Caco-2 (cell line): Measurements from ENCODE around the gene KRT34. TPM values are rescaled to one million over a fixed set of nuclear protein-coding genes. Genes with fewer than 3 reads are reported as not detected.
"Not testable (repeated sequence)": the region's sequence is repeated elsewhere in the genome, so short reads cannot be mapped to it uniquely, and the experiment has no call there.

Experiments used
- BruUV-seq: library from RNA; stranded (reverse); fragments of 400-500 nt; replicated peaks from 2 replicates; lab custom pipeline; 2021; lab: Mats Ljungman, UMichigan
- CTCF ChIA-PET: fragments of 300-600 bp; sonication (Branson Sonifier 250); formaldehyde crosslinking; loops from one replicate; lab custom pipeline; 2022; ENCODE audit warnings: antibody characterized with exemption; lab: Charles Lee
- POLR2A ChIA-PET: fragments of 300-600 bp; sonication (Branson Sonifier 250); formaldehyde crosslinking; loops from one replicate; lab custom pipeline; 2022; ENCODE audit warnings: antibody characterized with exemption; lab: Charles Lee
- DNase-seq, 2 experiments: peaks; one replicate each; pipeline versions ENCODE4 v3.0.0 to v3.0.0-alpha.2; 2020 to 2022
- H3K27me3 ChIP-seq: replicated peaks from 2 replicates; pipeline ENCODE4 v1.6.0; 2011; ENCODE audit warnings: low read length; ENCODE audit not compliant: control insufficient read depth, insufficient read depth
- H3K36me3 ChIP-seq: 2 replicates; pipeline ENCODE4 v1.5.1; 2011; ENCODE audit warnings: low read length; ENCODE audit not compliant: control insufficient read depth, insufficient read depth
- H3K4me1 ChIP-seq: fragments of 250-450 bp; sonication (Bioruptor Pico); 2 replicates; pipeline ENCODE4 v1.5.1; 2020; ENCODE audit warnings: mild to moderate bottlenecking
- H3K4me3 ChIP-seq: 2 replicates; pipeline ENCODE4 v1.5.1; 2011; ENCODE audit warnings: low read depth, mild to moderate bottlenecking, control low read depth, low read length
- H3K9me3 ChIP-seq: fragments of 250-450 bp; sonication (Bioruptor Pico); 2 replicates; pipeline ENCODE4 v1.5.1; 2020; ENCODE audit warnings: mild to moderate bottlenecking, moderate library complexity
- H3K27ac Mint-ChIP-seq: one replicate; pipeline ENCODE4 v1.8.0; 2022; ENCODE audit warnings: mixed read lengths; ENCODE audit not compliant: unreplicated experiment
- H3K27me3 Mint-ChIP-seq: one replicate; pipeline ENCODE4 v1.8.0; 2022; ENCODE audit warnings: mixed read lengths; ENCODE audit not compliant: insufficient read depth, unreplicated experiment
- H3K36me3 Mint-ChIP-seq: one replicate; pipeline ENCODE4 v1.8.0; 2022; ENCODE audit warnings: mild to moderate bottlenecking, mixed read lengths; ENCODE audit not compliant: insufficient read depth, unreplicated experiment
- H3K4me1 Mint-ChIP-seq: one replicate; pipeline ENCODE4 v1.8.0; 2022; ENCODE audit warnings: low read depth, mixed read lengths; ENCODE audit not compliant: unreplicated experiment
- H3K4me3 Mint-ChIP-seq: one replicate; pipeline ENCODE4 v1.8.0; 2022; ENCODE audit warnings: mild to moderate bottlenecking, moderate library complexity, mixed read lengths; ENCODE audit not compliant: unreplicated experiment
- H3K9me3 Mint-ChIP-seq: one replicate; pipeline ENCODE4 v1.8.0; 2022; ENCODE audit warnings: mixed read lengths; ENCODE audit not compliant: unreplicated experiment
- CTCF ChIP-seq, 2 experiments: fragments of 200-600 bp in 1 of 2; IDR thresholded peaks; 1 replicate in 1 of 2; 2 replicates in 1 of 2; pipeline versions ENCODE4 v1.5.1 to v1.8.0; 2011 to 2022; ENCODE audit warnings: antibody characterized with exemption in 1 of 2, control low read depth in 1 of 2, inconsistent platforms in 1 of 2, low read depth in 1 of 2, low read length in 1 of 2, mild to moderate bottlenecking in 1 of 2, moderate library complexity in 1 of 2; ENCODE audit not compliant: insufficient read depth in 1 of 2, severe bottlenecking in 1 of 2, unreplicated experiment in 1 of 2
- intact Hi-C: fragments of 100-400 bp; cut with micrococcal nuclease; formaldehyde crosslinking; loops from one replicate; pipeline ENCODE4 v1.10.0; 2022; ENCODE audit not compliant: unreplicated experiment
- total RNA-seq: library from RNA; stranded (reverse); gene quantifications from 2 replicates; pipeline ENCODE4 v1.2.3, GENCODE V29; 2022

Gene KRT34
- total RNA-seq, 1 experiment from 2014 or later, result not detected

DNA sequence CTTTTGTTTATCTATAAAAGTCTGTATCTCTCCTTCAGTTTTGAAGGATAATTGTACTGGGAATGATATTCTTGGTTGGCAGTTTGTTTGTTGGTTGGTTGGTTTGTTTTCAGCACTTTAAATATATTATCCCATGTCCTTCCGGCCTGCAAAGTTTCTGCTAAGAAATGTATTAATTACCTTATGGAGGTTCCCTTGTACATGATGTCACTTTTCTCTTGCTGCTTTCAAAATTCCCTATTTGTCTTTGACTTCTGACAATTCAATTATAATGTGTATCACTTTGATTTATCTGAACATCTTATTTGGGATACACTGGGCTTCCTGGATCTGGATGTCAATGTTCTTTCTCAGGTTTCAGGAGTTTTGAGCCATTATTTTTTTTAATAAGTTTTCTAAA is 4.1 kb upstream of the KRT34 start:
- no peak for DNase-seq
- H3K27me3 Mint-ChIP-seq, result no peaks in the 10 kb centered on the region
- Histone ChIP-seq H3K9me3 (peaks cover 7% of the 10 kb centered on the region), H3K4me1 (peaks cover 24% of the 10 kb centered on the region), H3K27me3 (no peaks in the 10 kb centered on the region), H3K36me3 (no peaks in the 10 kb centered on the region), H3K4me3 (no peak overlapping the region)
- no TSS peak for BruUV-seq
- ChIA-PET POLR2A (no interaction called here), CTCF (no interaction called here)
- peaks cover 11% of the 10 kb centered on the region for H3K9me3 Mint-ChIP-seq
- no peaks in the 10 kb centered on the region for H3K36me3 Mint-ChIP-seq
- no peak overlapping the region for H3K4me3 Mint-ChIP-seq
- TF ChIP-seq CTCF (IDR thresholded peaks at IDR 0.05; ENCODE audit: insufficient read depth in 1 of 2, low read depth in 1 of 2, low read length in 1 of 2, severe bottlenecking in 1 of 2, unreplicated experiment in 1 of 2), result no peak
- no peak overlapping the region for H3K27ac Mint-ChIP-seq
- intact Hi-C loops, result no loop called here
- peaks cover 15% of the 10 kb centered on the region for H3K4me1 Mint-ChIP-seq

DNA sequence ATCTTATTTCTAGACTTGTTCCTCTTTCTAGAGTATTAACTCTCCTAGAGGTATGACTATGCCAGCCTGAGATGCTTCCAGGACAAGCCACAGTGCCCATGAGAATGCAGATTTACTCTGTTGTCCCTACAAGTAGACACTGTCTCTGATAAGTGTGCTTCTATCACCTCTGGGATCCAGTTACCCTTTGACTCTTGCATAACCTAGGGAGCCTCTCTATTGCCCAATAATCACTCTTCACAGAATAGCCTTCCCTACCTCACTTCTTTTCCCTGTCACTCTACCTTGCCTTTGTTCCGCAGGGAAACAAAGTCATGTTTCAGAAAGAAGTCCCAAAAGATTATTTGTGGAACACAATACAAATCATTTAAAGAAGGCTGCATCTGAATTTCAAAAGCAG is 1.6 kb upstream of the KRT34 start:
- no peaks in the 10 kb centered on the region for H3K27me3 Mint-ChIP-seq
- Histone ChIP-seq H3K4me3 (no peak overlapping the region), H3K4me1 (peaks cover 9% of the 10 kb centered on the region), H3K36me3 (no peaks in the 10 kb centered on the region), H3K27me3 (no peaks in the 10 kb centered on the region), H3K9me3 (peaks cover 7% of the 10 kb centered on the region)
- no TSS peak for BruUV-seq
- no peak overlapping the region for H3K27ac Mint-ChIP-seq
- peak in 1 of 2 experiments; percentile 47 for DNase-seq
- peaks cover 6% of the 10 kb centered on the region for H3K4me1 Mint-ChIP-seq
- ChIA-PET POLR2A (no interaction called here), CTCF (no interaction called here)
- no peak for TF ChIP-seq CTCF (IDR thresholded peaks at IDR 0.05; ENCODE audit: insufficient read depth in 1 of 2, low read depth in 1 of 2, low read length in 1 of 2, severe bottlenecking in 1 of 2, unreplicated experiment in 1 of 2)
- H3K4me3 Mint-ChIP-seq, result no peak overlapping the region
- intact Hi-C loops, result no loop called here
- peaks cover 11% of the 10 kb centered on the region for H3K9me3 Mint-ChIP-seq
- no peaks in the 10 kb centered on the region for H3K36me3 Mint-ChIP-seq

DNA sequence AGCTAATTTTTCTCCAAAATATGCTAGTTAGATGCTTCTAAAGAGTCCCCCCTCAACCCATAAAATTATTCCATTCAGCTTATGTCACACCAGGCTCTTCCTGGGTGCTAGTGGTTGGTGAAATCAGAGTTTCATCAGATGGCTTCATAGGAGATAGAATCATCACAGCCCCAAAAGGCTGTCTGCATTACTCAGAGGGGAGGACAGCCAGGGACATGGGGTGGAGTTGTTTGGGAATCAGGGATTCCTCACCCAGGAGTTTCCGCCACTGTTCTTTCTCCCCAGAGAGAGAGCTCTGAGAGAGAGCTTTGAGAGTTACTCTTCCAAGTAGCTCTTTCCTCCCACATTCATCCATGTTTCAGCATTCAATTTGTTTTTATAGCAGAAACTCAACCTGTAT is 288 bp upstream of the KRT34 start:
- intact Hi-C loops, result no loop called here
- H3K9me3 Mint-ChIP-seq, result peaks cover 11% of the 10 kb centered on the region
- H3K4me3 ChIP-seq, result no peak overlapping the region
- H3K4me3 Mint-ChIP-seq, result no peak overlapping the region
- no peaks in the 10 kb centered on the region for H3K27me3 Mint-ChIP-seq
- H3K27ac Mint-ChIP-seq, result no peak overlapping the region
- H3K27me3 ChIP-seq, result no peaks in the 10 kb centered on the region
- H3K4me1 ChIP-seq, result peaks cover 9% of the 10 kb centered on the region
- CTCF ChIA-PET, result no interaction called here
- POLR2A ChIA-PET, result no interaction called here
- H3K36me3 ChIP-seq, result no peaks in the 10 kb centered on the region
- H3K4me1 Mint-ChIP-seq, result peaks cover 6% of the 10 kb centered on the region
- no peak for TF ChIP-seq CTCF (IDR thresholded peaks at IDR 0.05; ENCODE audit: insufficient read depth in 1 of 2, low read depth in 1 of 2, low read length in 1 of 2, severe bottlenecking in 1 of 2, unreplicated experiment in 1 of 2)
- no peaks in the 10 kb centered on the region for H3K36me3 Mint-ChIP-seq
- DNase-seq, result no peak
- BruUV-seq, result no TSS peak
- peaks cover 9% of the 10 kb centered on the region for H3K9me3 ChIP-seq

GRCh38 chr17:41380091-41380490 is 2.0 kb downstream of the KRT34 start:
- H3K4me3 ChIP-seq, H3K36me3 Mint-ChIP-seq, H3K27ac Mint-ChIP-seq, H3K27me3 Mint-ChIP-seq, H3K9me3 ChIP-seq, H3K4me1 ChIP-seq, BruUV-seq, H3K4me3 Mint-ChIP-seq, H3K36me3 ChIP-seq, H3K9me3 Mint-ChIP-seq, intact Hi-C loops, H3K27me3 ChIP-seq, DNase-seq, POLR2A ChIA-PET, H3K4me1 Mint-ChIP-seq, CTCF ChIA-PET: not testable (repeated sequence)
